HG03342 (cell line): Measurements from ENCODE around the gene ERMN.

Experiments
- ATAC-seq: cut with Tn5 transposase; IDR thresholded peaks from one replicate; pipeline ENCODE4 v1.9.1; 2021; ENCODE audit warnings: mild to moderate bottlenecking, moderate library complexity; ENCODE audit not compliant: unreplicated experiment

Gene ERMN

GRCh38 chr2:157333304-157334047, 7.9 kb upstream of the ERMN start:
- ATAC-seq, result no peak

GRCh38 chr2:157329524-157329923, 3.9 kb upstream of the ERMN start:
- ATAC-seq, result no peak

GRCh38 chr2:157327621-157328500, 2.2 kb upstream of the ERMN start:
- ATAC-seq, result peak; percentile 99

GRCh38 chr2:157327200-157327599, 1.6 kb upstream of the ERMN start:
- peak; percentile 21 for ATAC-seq

GRCh38 chr2:157326698-157327097, 1.1 kb upstream of the ERMN start:
- no peak for ATAC-seq

- no peak for ATAC-seq
Measured at GRCh38 chr2:157324331-157324843, 1.2 kb downstream of the ERMN start.

- no peak for ATAC-seq
Measured at GRCh38 chr2:157322432-157322831, 3.2 kb downstream of the ERMN start.

GRCh38 chr2:157321466-157321865, 4.2 kb downstream of the ERMN start:
- no peak for ATAC-seq

- ATAC-seq, result no peak
Measured at GRCh38 chr2:157320409-157320808, 5.2 kb downstream of the ERMN start.

- no peak for ATAC-seq
Measured at GRCh38 chr2:157319795-157320194, 5.8 kb downstream of the ERMN start.

- no peak for ATAC-seq
Measured at GRCh38 chr2:157318884-157319283, 6.7 kb downstream of the ERMN start.

GRCh38 chr2:157315901-157316300, 9.7 kb downstream of the ERMN start:
- ATAC-seq, result no peak

GRCh38 chr2:157312866-157313486, 12.6 kb downstream of the ERMN start:
- ATAC-seq, result no peak

- ATAC-seq, result no peak
Measured at GRCh38 chr2:157311706-157312105, 13.9 kb downstream of the ERMN start.

- ATAC-seq, result no peak
Measured at GRCh38 chr2:157309878-157310277, 15.7 kb downstream of the ERMN start.

GRCh38 chr2:157307021-157307420, 18.6 kb downstream of the ERMN start:
- no peak for ATAC-seq

- no peak for ATAC-seq
Measured at GRCh38 chr2:157305723-157306110, 19.9 kb downstream of the ERMN start.

- no peak for ATAC-seq
Measured at GRCh38 chr2:157304811-157305722, 20.6 kb downstream of the ERMN start.

GRCh38 chr2:157303612-157304011, 22.0 kb downstream of the ERMN start:
- ATAC-seq, result no peak

GRCh38 chr2:157302492-157303099, 23.0 kb downstream of the ERMN start:
- peak; percentile 74 for ATAC-seq
